Posterior vena cava (tissue), 2 donors: ENCODE measurements around the gene TMEM121B. TPM values are rescaled to one million over a fixed set of nuclear protein-coding genes. Genes with fewer than 3 reads are reported as not detected.

Experiments used
- DNase-seq: peaks from one replicate; pipeline ENCODE4 v3.0.0-alpha.2; 2020; ENCODE audit warnings: low spot score
- intact Hi-C, 2 donors: fragments of 100-400 bp; cut with DNase I; formaldehyde crosslinking; loops; one replicate each; pipeline versions ENCODE4 v1.14.1 to v1.14.2; 2022 to 2023
- total RNA-seq, 2 donors: library from RNA; stranded (reverse); fragmentation: NEBNext Ultra II Directional; extraction: Animal tissue kit (Norgen Biotek cat#: 25700); gene quantifications; one replicate each; pipeline ENCODE4 v1.2.1, GENCODE V29; 2021
- donor health status: DM: yes; HTN: yes; CAD: no.
- donor health status: DM: yes; HTN: yes; CAD: no.

The TMEM121B gene
- total RNA-seq, 2 donors from 2014 or later = 0.38 to 0.74 TPM

- intact Hi-C loops = no loop called here
- peak; percentile 35 for DNase-seq
Observed at GRCh38 chr22:17101475-17102296, 19.5 kb downstream of the TMEM121B start.

- intact Hi-C loops = no loop called here
- DNase-seq = peak; percentile 44
Observed at GRCh38 chr22:17100621-17101020, 20.5 kb downstream of the TMEM121B start.

GRCh38 chr22:17098379-17098819, 22.8 kb downstream of the TMEM121B start:
- intact Hi-C loops = no loop called here
- DNase-seq = peak; percentile 59

- intact Hi-C loops = no loop called here
- peak; percentile 57 for DNase-seq
Observed at GRCh38 chr22:17097701-17098100, 23.5 kb downstream of the TMEM121B start.

- intact Hi-C loops = no loop called here
- DNase-seq = no peak
Observed at GRCh38 chr22:17097062-17097461, 24.1 kb downstream of the TMEM121B start.

- intact Hi-C loops = no loop called here
- peak; percentile 3 for DNase-seq
Observed at GRCh38 chr22:17096071-17096470, 25.1 kb downstream of the TMEM121B start.

- peak; percentile 7 for DNase-seq
- intact Hi-C loops = no loop called here
Observed at GRCh38 chr22:17095538-17095937, 25.6 kb downstream of the TMEM121B start.

- no peak for DNase-seq
- intact Hi-C loops = no loop called here
Observed at GRCh38 chr22:17093081-17093480, 28.1 kb downstream of the TMEM121B start.

GRCh38 chr22:17091851-17092250, 29.3 kb downstream of the TMEM121B start:
- DNase-seq = peak; percentile 31
- intact Hi-C loops = no loop called here

- DNase-seq = no peak
- intact Hi-C loops = no loop called here
Observed at GRCh38 chr22:17090550-17090949, 30.6 kb downstream of the TMEM121B start.

- intact Hi-C loops = loop anchor here in 1 of 2 donors (10.0 kb wide), 1 partner anchor 407 kb away; no protein-coding TSS in a partner anchor
Observed at GRCh38 chr22:17087498-17088131, 33.5 kb downstream of the TMEM121B start.

GRCh38 chr22:17086788-17087497, 34.2 kb downstream of the TMEM121B start:
- peak; percentile 82 for DNase-seq
- intact Hi-C loops = loop anchor here in 1 of 2 donors (10.0 kb wide), 1 partner anchor 408 kb away; no protein-coding TSS in a partner anchor

More at GRCh38 chr22:17087498-17088131, 33.5 kb downstream of the TMEM121B start:
- DNase-seq = peak; percentile 30

- DNase-seq = peak; percentile 70
- intact Hi-C loops = loop anchor here in 1 of 2 donors (10.0 kb wide), 1 partner anchor 409 kb away; no protein-coding TSS in a partner anchor
Observed at GRCh38 chr22:17086296-17086695, 34.9 kb downstream of the TMEM121B start.

GRCh38 chr22:17085277-17086181, 35.6 kb downstream of the TMEM121B start:
- intact Hi-C loops = loop anchor here in 1 of 2 donors (10.0 kb wide), 1 partner anchor 409 kb away; no protein-coding TSS in a partner anchor
- DNase-seq = peak; percentile 85

GRCh38 chr22:17084554-17085276, 36.4 kb downstream of the TMEM121B start, which contains the start of gene IL17RA:
IL17RA (plus strand) TSS chr22:17085000; CDS start chr22:17085092, 92 bp downstream.
- intact Hi-C loops = loop anchor here in 1 of 2 donors (10.0 kb wide), 1 partner anchor 410 kb away; no protein-coding TSS in a partner anchor

GRCh38 chr22:17083811-17084441, 37.2 kb downstream of the TMEM121B start:
- DNase-seq = peak; percentile 79
- intact Hi-C loops = loop anchor here in 1 of 2 donors (10.0 kb wide), 1 partner anchor 411 kb away; no protein-coding TSS in a partner anchor

More at GRCh38 chr22:17084554-17085276, 36.4 kb downstream of the TMEM121B start, which contains the start of gene IL17RA:
- DNase-seq = peak; percentile 97

GRCh38 chr22:17083255-17083654, 37.9 kb downstream of the TMEM121B start:
- peak; percentile 15 for DNase-seq
- intact Hi-C loops = loop anchor here in 1 of 2 donors (10.0 kb wide), 1 partner anchor 412 kb away; no protein-coding TSS in a partner anchor
